NCI-H1417 treated with DMSO at 0.1 percent for 48 hours (cell line): ENCODE results near the gene PMVK.
A peak's percentile ranks its signal among the peaks of the same experiment; 100 is the strongest.
"Not testable (repeated sequence)": the region's sequence is repeated elsewhere in the genome, so short reads cannot be mapped to it uniquely, and the experiment has no call there.

Experiments
- DNase-seq: peaks from one replicate; lab custom pipeline; 2025; lab: John Stamatoyannopoulos, UW

Gene PMVK

DNA sequence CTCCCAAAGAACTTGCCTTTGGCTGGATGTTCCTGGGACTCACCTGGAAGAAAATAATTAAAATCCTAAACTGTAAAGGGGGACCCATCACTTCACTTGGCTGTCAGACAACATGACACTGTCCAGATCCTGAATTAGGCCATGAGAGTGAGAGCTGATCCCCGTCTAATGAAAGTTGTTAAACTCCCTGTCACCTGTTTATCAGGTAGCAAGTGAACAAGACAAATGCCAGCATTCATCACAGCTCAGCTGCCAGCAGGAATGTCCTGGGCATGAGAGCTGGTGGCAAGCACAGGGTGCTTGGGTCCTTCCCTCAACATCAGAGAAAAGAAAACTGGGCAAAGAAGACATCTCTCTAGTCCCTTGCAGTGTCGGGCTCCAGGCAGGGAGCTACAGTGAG lies 23.8 kb downstream of the PMVK start:
- DNase-seq: no peak

DNA sequence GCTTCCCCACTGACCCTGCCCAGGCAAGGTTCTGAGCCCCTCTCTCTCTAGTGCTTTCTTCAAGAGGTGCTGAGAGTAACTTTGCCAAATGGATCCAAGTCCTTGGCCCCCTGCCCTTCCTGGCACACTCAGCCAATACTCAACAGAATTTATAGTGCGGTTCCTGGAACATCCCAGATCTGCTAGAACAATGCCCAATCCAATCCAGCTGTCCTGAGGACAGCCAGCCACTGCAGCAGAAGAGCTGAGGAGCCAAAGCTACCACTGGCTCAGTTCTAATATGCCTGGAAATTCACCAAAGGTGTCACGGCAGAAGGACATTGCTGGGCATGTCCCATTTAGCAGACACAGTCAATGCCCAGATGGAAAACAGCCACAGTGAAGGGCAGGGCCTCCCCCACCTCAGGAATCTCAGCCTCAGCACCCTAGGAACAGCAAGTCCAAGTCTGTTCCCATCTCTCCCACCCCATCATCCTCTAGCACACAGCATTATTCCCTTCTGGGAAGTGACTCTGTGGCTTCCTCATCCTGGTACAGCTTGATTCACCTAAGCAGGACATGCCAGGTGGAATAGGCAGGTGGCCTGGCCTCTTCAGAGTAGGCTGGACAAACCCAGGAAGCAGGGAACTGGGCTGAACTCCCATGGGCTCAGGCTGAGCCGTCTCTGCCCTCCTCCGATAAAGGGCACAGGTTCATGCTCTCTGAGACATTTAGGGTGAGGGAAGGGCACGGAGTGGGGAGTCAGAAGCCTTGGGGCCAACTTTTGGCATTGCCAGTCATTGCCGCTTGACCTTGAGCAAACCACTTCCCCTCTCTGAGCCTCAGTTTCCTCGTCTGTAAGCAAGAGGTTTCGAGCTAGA lies 24.6 kb downstream of the PMVK start:
- no peak for DNase-seq

DNA sequence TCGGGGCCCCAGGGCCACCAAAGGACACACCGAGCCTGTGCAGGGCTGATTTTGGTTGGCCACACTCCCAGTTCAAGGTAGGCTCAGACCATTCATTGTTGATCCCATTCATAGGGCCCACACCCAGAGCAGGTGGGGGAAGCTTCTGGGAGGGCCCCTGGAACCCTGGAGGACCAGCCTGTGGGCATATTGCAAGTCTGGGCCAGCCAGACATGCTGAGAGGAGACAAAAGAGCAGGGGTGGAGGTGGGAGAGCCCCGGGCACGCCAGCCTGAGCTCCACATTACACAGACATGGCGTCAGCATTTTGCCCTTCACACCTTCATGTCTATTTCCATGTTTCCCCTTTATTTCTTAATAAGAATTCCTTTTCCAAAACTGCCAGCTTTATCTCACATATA lies 25.7 kb downstream of the PMVK start:
- DNase-seq: no peak

DNA sequence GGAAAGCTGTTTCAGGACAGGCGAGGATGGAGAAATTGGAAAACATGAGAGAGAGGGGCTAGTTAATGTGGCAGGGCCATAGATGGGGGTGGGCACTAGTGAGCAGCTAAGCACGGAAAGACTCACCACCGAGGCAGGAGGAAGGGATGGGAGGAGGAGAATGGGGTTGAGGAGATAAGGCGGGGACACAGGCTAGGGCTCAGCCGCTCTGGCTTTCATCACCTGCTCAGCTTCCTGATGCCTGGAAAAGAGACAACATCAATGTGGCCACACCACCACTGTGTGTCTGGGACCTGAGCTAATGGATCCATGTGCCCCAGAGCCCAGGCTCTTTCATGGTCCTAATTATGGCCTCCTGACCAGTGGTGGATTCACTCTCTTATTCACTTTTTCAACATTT lies 27.6 kb downstream of the PMVK start:
- no peak for DNase-seq

DNA sequence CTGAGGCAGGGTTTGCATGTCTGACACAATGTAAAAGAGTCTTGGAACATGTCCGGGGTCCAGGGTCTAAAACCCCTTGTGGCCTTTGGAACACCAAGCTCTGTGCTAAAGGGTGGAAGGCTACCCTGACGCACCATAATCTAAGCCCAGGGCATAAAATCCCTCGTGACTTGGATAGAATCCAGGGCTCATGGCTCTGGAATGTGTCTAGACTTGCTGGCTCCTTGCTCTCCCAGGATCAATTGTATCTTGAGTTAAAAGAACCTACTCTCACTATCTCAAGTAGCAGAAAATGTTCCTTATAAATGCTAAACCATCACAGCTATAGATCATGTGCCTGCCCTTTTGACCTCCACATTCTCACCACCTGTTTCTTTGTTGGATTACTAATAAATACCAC lies 28.4 kb downstream of the PMVK start:
- not testable (repeated sequence) for DNase-seq

DNA sequence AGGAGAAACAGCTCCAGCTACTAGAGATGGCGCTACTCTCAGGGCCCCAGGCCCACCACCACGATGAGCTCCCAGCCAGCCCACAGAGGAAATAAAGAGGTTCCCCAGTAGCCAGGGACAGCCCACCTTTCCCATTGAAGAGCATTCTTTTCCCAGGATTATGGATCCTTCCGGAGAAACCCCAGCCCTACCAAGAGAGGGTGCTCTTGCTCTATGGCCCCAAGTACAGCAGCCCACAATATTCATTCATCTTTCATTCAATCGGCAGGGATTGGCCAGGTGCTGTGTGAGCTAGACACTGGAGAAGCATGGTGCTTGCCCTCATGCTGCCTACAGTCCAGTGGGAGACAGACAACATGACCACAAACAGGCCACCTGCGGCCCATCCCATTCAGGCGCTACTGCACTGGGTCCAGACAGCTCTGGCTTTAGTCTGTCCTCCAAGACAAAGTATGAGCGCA lies 29.9 kb downstream of the PMVK start:
- no peak for DNase-seq

DNA sequence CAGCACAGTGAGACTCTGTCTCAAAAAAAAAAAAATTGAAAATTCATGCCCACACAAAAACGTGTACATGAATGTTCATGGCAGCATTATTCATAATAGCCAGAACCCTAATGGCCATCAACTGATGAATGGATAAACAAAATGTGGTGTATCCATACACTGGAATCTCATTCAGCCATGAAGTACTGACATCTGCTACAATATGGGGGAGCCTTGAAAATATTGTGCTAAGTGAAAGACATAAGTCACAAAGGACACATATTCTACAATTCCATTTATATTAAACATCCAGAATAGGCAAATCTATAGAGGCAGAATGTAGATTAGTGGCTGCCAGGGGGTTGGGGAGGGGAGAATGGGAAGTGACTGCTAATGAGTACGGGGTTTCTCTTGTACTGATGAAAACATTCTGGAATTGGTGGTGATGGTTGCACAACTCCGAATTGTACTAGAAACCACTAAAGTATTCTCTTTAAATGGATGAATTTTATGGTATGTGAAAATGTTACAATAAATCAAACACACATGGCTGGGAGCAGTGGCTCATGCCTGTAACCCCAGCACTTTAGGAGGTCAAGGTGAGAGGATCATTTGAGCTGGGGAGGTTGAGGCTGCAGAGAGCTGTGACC lies 33.5 kb downstream of the PMVK start:
- DNase-seq: no peak

DNA sequence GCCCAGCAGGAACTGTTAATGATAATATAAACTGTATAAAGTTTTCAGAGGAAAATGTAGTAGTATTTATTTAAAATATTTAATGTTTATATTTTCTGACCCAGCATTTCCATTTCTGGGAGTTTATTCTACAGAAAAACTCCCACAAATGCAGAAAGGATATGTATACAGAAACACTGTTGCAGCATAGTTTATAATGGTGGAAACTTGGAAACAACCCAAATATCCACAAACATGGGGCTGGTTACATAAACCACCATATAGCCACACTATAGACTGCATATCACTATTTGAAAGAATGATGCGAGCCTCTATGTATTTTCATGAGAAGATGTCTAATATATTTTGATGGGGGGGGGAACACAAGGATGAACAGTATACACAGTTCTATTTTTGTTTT lies 34.9 kb downstream of the PMVK start:
- DNase-seq: no peak

DNA sequence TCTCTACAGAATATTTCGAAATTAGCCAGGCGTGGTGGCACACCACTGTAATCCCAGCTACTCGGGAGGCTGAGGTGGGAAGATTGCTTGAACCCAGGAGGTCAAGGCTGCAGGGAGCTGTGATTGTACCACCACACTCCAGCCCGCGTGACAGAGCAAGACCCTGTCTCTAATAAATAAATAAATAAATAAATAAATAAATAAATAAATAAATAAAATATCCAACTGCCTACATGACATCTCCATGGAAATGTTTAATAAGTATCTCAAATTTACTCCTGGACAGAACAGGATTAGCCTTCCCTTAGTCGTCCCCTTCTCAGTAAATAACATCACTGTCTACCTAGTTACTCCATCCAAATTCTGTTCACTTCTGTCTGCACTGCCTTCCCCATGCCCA lies 37.5 kb downstream of the PMVK start:
- no peak for DNase-seq

DNA sequence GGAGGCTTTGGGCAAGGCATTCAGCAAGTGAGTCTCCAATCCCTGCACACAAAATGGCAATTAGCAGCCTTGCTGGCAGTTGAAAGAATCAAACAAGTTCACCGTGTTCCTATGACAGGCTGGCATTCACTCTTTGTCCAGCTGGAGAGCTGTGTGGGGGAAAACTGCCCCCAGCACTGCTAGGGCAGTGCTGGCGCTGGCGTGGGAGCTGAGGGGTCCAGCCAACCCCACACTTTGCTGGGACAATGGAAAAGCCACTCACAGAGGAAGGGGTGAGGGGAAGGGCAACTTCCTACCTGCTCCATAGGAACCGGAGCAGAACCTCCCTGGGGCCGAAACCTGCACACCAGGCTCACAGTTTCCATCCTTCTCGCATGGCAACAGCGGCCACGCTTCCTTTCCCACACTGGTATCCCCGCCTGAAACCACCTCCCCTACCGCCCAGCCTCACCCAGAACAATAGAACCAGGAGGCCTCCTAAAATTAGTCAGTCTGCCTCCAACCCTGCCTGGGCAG lies 39.7 kb downstream of the PMVK start:
- DNase-seq: no peak

DNA sequence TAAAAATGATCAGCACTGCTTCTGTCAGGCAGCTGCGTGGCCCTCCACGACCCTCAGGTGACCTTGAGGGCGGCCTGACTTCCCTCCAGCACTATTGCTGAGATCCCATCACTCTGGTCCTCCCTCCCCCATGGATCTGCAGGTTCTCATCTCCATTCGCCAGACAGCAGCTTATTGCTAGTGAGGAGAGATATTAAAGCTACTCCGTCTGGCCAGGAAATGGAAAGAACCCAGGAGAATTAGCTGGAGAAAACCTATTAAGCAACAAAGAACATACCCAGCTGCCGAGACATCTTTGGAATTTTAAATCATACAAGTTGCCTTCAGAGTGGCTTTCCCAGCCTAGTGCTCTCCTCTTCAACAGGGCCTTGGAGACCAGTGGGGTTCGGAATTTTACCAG lies 40.7 kb downstream of the PMVK start:
- DNase-seq: no peak

DNA sequence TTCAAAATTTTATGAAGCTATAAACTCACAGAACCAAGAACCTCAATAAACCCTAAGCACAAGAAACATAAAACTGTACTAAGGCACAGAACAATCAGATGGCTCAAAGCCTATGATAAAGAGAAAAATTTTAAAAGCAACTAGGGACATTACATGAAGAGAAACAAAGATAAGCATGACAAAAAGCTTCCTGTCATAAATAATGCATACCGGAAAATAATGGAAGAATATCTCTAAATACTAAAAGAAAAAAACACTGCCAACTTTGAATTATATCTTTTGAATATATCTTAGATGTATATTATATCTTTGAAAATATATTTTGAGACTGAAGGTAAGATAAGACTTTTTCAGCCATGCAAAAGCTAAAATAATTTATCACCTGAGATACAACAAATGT lies 45.1 kb downstream of the PMVK start:
- no peak for DNase-seq

DNA sequence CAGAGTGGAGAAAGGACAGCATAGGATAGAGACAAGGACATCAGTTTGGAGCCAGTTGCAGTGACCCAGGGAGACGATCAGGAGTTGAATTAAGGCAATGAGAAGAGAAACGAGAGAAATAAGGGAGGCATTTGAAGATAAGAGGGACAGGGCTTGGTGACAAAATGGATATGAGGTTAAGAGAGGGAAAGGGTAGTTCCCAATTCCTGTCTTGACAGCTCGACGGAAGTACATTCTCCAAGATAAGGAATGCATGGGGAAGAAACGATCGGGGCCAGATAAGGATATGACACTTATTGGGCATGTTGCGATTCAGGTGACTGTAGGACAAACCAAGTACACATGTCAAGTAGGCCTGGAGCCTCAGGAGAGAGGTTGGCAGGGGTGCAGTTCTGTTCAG lies 47.8 kb downstream of the PMVK start:
- no peak for DNase-seq

DNA sequence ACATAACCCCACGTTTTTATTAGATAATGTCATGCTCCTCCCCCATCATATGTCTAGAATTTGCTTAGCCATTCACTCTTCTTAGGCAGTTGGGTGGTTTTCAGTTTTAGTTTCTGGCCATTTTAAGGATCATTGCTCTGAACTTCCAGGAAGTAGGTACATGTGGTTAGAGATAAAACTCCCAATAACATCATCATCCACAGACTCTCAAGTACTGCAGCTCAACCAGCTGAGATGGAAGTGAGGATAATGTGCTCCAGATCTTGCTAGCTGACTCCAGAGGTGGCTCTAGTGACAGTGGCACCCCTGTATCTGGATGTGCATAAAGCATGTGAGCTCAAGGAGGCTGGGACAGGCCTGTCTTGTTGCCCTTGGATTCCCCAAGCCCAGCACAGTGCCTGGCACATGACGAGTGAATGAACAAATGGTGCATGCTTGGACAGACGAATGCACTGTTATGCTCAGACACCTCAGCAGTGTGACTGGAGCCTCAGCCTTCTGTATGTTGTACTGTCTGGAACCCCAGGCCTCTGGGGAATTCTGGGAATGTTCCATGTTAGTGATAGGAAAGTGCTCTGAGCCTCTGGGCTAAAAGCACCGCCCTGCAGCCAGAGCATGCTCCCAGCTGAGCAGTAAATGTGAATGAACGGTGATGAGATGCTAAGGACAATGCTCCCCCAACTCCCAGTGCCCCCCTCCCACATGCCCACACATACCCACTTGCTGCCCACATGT lies 50.1 kb downstream of the PMVK start:
- no peak for DNase-seq

DNA sequence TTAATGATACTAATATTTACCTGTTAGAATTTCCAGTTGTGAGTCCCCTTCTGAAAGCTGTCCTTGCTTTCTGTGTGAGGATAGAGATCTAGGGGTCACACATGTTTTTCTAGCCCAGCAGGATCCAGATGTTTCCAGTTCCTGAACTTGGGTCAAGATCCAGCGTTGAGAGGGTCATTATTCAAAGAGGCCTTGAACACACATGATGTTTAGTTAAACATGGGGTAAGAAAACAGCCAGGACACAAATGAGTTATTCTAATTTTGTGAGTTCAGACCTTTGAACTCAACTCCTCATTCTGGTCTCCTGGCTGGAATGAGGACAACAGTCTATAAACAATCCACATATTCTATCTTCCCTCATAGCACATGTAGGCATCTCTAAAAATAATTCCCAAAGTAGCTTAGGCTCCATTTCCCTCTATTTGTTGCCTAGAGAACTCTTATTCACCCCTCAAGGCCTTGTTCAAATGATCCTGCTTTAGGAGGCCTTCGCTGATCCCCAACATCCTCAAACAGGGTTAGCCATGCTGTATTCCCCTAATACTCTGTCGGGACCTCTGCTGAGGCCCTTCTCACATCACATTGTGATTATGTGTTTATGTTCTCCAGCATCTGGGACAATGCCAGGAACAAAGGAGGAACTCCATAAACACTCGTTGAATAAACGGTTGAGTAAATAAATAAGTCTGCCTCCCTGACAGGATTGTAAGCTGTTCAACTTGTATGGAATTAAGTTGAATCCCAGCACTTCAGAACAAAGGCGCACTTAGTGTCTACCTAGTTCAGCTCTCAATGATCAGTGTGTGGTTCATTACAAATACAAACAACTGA lies 51.4 kb downstream of the PMVK start:
- DNase-seq: no peak

DNA sequence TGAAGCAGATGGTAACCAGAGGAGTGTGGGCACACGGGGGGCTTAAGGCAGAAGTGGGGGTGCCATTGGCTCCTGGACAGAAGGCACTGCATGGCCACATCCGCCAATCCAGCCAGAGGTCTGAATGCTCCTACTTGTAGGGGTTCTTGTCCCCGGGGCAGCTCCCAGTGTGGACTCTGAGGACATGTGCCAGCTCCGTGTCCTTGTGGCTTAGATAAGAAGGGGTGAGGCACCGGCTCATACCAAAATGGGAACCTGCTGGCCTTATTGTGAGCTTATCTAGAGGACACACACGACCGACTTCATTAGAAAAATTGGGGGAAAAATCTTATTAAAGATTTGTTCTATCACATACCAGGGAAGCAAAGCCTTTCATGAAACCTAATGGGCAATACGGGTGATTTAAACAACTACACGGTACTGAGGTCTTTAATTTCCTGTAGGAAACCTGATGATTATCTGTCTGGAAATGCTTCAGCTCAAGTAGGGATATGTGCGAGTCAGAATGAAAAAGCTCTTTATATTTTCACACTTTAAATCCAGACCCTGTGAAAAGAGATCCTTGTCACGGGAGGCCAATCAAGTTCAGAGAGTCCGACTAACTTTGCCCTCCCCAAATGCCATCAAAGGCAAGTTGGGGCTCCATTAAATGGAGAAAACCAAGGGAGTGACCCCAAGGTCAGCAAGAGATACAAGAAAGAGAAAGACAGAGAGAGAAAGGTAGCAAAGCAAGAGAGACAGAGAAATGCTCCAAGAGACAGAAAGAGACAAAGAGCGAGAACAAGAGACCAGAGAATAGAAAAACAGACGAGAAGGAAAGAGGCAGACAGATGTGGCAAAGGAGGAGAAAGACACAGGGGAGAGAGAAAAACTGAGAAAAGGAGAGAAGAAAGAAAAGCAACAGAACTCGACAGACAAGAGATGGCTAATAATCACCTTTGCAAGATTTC lies 52.3 kb downstream of the PMVK start:
- DNase-seq: no peak

DNA sequence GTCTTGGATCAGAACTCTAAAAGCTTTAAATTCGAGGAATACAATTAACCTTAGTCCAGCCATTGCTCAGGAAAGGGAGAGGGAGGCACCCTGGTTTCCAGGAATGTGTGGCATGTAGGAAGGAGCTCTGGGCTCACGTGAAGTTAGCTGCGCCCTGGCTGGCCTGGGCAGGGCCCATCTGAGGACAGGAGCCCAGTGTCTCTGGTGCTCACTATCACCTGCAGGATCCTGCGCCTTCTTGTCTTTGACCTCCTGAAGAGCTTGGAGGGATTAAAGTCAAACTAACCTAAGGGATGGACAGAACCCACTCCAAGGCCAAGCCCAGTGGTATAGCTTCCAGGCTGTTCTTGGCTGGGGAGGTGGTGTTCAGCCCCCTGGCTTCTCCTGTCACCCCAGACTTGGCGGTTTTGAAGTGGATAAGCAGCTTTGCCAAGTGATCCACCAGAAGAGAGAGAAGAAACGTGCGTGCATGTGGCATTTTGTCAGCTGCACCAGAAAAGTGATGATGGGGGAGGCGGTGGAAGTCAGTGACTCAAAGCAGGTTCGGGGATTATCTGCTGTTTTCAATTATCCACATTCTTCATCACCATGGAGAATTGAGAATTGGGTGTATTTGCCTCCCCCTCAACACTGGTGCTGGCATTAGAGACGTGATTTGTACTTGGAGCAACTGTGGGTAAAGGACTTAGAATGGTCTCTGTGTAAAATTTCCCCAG lies 54.5 kb downstream of the PMVK start:
- no peak for DNase-seq

DNA sequence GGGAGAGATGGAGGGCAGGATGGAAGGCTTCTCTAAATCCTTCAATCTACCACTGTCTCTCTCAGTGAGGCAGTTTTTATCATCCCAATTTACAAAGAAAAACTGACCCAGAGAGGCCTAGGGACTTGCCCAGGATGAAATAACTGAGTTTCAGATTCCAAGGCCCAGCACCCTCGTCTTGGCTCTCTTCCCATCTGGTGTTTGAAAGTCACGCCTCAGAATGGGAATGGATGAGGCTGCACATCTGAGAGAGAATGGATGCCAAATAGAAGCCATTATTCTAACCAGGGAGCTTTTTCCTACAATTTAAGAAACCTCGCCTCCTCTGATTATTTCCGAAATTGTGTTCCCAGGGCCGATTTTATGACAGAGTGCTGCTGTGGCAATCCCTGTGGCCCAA lies 55.8 kb downstream of the PMVK start:
- no peak for DNase-seq

DNA sequence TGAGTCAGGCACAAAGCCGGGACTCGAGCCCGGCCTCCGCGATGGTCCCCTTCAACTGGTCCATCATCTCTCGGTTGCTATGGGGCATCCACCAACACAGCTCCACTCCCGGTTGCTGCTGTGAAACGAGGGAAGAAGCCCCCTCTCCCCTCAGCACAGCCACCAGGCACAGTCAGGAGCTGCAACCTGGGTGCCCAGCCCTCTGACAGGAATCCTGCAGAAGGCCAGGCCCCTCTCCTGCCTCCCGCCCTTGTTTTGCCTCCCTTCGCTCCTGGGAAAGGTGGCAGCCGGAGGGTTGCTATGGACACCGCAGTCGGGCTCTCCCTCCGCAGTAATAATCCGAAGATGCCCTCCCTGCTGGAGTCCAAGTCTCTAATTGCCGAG lies 57.5 kb downstream of the PMVK start:
- DNase-seq: peak; percentile 86
